K562 (cell line): ENCODE measurements around the gene MYMX. TPM values are rescaled to one million over a fixed set of nuclear protein-coding genes. Genes with fewer than 3 reads are reported as not detected.

ENCODE experiments used
- COPS2 ChIP-seq: fragments of 450-650 bp; conservative IDR thresholded peaks from 2 replicates; pipeline ENCODE4 v1.6.1; 2016; ENCODE audit warnings: mild to moderate bottlenecking, moderate library complexity
- DNMT1 ChIP-seq: fragments of 450-650 bp; IDR thresholded peaks from 2 replicates; pipeline ENCODE4 v1.6.1; 2016; ENCODE audit warnings: antibody characterized with exemption, mild to moderate bottlenecking
- EGR1 ChIP-seq: fragments of 450-650 bp; conservative IDR thresholded peaks from 2 replicates; pipeline ENCODE4 v1.6.1; 2017; ENCODE audit warnings: mild to moderate bottlenecking
- ELF2 ChIP-seq: fragments of 250-450 bp; sonication (Bioruptor Pico); IDR thresholded peaks from 2 replicates; pipeline ENCODE4 v1.5.0; 2021; ENCODE audit warnings: mild to moderate bottlenecking
- ETV1 ChIP-seq: fragments of 450-650 bp; conservative IDR thresholded peaks from 2 replicates; pipeline ENCODE4 v1.6.1; 2016; ENCODE audit warnings: missing genetic modification characterization, control low read depth, low read depth, missing compliant biosample characterization
- ETV5 ChIP-seq: sonication (generic); formaldehyde crosslinking; IDR thresholded peaks from 2 replicates; pipeline ENCODE4 v1.4.0; 2020; ENCODE audit warnings: low read depth, mild to moderate bottlenecking, missing genetic modification reagents
- HNRNPL ChIP-seq: fragments of 200-400 bp; formaldehyde crosslinking; IDR thresholded peaks from 2 replicates; pipeline ENCODE4 v1.6.1; 2017; ENCODE audit warnings: low read depth, mild to moderate bottlenecking, low read length
- NELFE ChIP-seq: IDR thresholded peaks from 2 replicates; pipeline ENCODE4 v1.6.1; 2011; ENCODE audit warnings: mild to moderate bottlenecking; ENCODE audit not compliant: insufficient read depth, insufficient read length
- NRF1 ChIP-seq, 2 experiments: fragments of 450-650 bp; IDR thresholded peaks in 1 of 2; conservative IDR thresholded peaks in 1 of 2; 2 replicates each; pipeline ENCODE4 v1.6.1; 2014; ENCODE audit warnings: mild to moderate bottlenecking in 2 of 2
- PHF21A ChIP-seq: fragments of 450-650 bp; IDR thresholded peaks from 2 replicates; pipeline ENCODE4 v1.6.1; 2017; ENCODE audit warnings: low read depth, borderline replicate concordance
- PRPF4 ChIP-seq: fragments of 200-400 bp; formaldehyde crosslinking; IDR thresholded peaks from one replicate; pipeline ENCODE4 v1.6.1; 2017; ENCODE audit warnings: low read length, low read depth, mild to moderate bottlenecking; ENCODE audit not compliant: insufficient read depth, poor library complexity, severe bottlenecking
- SIRT6 ChIP-seq: IDR thresholded peaks from one replicate; pipeline ENCODE4 v1.6.1; 2012; ENCODE audit warnings: low read depth, mild to moderate bottlenecking, control low read depth, inconsistent platforms, low read length, moderate library complexity
- TAF1 ChIP-seq: IDR thresholded peaks from 2 replicates; pipeline ENCODE4 v1.6.1; 2011; ENCODE audit warnings: mild to moderate bottlenecking, low read length, moderate library complexity; ENCODE audit not compliant: insufficient read depth, control insufficient read depth, severe bottlenecking; ENCODE audit errors: extremely low read depth
- ZNF184 ChIP-seq: sonication (generic); formaldehyde crosslinking; IDR thresholded peaks from 2 replicates; pipeline ENCODE4 v1.5.0; 2020; ENCODE audit warnings: missing genetic modification reagents
- ZNF23 ChIP-seq: fragments of 250-450 bp; sonication (Bioruptor Pico); IDR thresholded peaks from 2 replicates; pipeline ENCODE4 v1.4.0; 2020; ENCODE audit warnings: mild to moderate bottlenecking
- ZNF263 ChIP-seq: sonication (generic); formaldehyde crosslinking; IDR thresholded peaks from 2 replicates; pipeline ENCODE4 v1.8.0; 2022; ENCODE audit warnings: mild to moderate bottlenecking, missing genetic modification reagents, borderline replicate concordance
- ZNF551 ChIP-seq: fragments of 250-450 bp; sonication (Bioruptor Pico); IDR thresholded peaks from 2 replicates; pipeline ENCODE4 v1.5.0; 2021; ENCODE audit warnings: mild to moderate bottlenecking, moderate library complexity
- polyA plus RNA-seq, 8 experiments: library from polyadenylated mRNA; depleted of rRNA in 4 of 8; stranded (reverse) in 5 of 8; unstranded in 3 of 8; fragments of >200 nt; fragmentation: Nextera tagmentation in 2 of 8; fragmentation: Illumina TruSeq in 1 of 8; extraction: Ambion mirVana in 2 of 8; extraction: Trizol in 1 of 8; gene quantifications; 2 replicates each; pipeline versions ENCODE4 v1.2.1 to v1.2.3, GENCODE V29; 2011 to 2014; ENCODE audit warnings: inconsistent platforms in 1 of 8, missing spikeins in 1 of 8
- total RNA-seq, 7 experiments: library from RNA; depleted of rRNA in 6 of 7; stranded (reverse); fragments of >200 nt in 6 of 7; fragmentation: Illumina TruSeq in 2 of 7; extraction: Trizol in 2 of 7; gene quantifications; 2 replicates each; pipeline versions ENCODE4 v1.2.1 to v1.2.3, GENCODE V29; 2011 to 2021; ENCODE audit warnings: low replicate concordance in 1 of 7
- TF ChIP-seq, protein P1 (sequence below): sonication (generic); formaldehyde crosslinking; IDR thresholded peaks from 2 replicates; pipeline ENCODE4 v1.8.1; 2023; ENCODE audit warnings: mild to moderate bottlenecking, missing genetic modification reagents
- TF ChIP-seq, protein P2 (sequence below): fragments of 450-650 bp; IDR thresholded peaks from 2 replicates; pipeline ENCODE4 v1.6.1; 2016; ENCODE audit warnings: low read depth

The MYMX gene
- total and polyA plus RNA-seq, 9 of the 15 experiments (the other 6 are each of a cell fraction or from before 2014, with no cell fraction given): 0.12 TPM; not detected in 8

DNA sequence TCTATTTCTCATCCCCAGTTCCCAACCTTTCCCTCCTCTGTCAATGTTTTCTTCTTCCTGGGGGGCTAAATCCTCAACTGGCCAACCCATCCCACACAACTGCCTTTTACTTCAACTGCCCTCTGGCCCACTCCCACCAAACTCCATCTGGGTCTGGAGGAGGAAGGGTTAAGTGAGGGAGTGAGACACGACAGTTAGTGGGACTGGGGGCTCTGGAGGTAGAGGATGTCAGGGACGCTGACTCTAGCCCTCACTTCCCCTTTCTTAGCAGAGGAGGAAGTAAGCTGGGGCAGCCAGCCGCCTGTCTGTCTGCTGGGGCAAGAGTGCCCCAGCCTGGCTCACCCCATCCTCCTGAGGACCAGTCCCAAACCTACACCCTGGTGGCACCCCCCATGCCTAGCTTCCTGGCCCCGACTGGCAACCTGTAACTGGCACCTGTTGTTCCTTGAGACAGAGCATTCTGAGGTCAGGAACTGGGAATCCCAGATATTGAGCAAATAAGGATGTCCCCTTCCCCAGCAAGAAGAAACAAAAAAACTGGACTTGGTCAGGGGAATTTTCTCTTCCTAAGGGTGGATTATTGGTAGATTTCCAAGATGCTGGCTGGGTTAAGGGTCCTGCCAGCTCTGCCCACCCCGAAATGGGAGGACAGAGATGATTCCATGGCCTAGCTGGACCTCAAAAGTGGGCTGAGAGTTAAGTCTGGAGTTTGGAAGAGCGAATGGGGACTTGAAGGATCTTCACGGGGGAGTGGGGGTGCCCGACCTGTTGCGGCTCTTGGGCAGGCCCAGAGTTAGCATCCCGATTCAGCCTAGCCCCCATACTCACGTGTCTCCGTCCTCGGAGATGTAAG, 47.7 kb downstream of the MYMX start (continued):
- TF ChIP-seq ETV5 (0 out of 2 replicates have a peak, but pooled peaks have one; percentile 57), ETV1 (tag) (0 out of 2 replicates have a peak, but pooled peaks have one; percentile 33), COPS2 (no peak), EGR1 (no peak), PHF21A (no peak; the same call in 1 of the 2 replicates), ZNF184 (CRISPR knock-in tag) (no peak), ZNF23 (CRISPR knock-in tag) (no peak), TAF1 (peak; percentile 19), ZNF263 (CRISPR knock-in tag) (peak; percentile 15; the same call in 1 of the 2 replicates), ELF2 (CRISPR knock-in tag) (no peak), NRF1 (conservative IDR thresholded peaks at IDR 0.05 in 1 of 2, IDR thresholded peaks at IDR 0.05 in 1 of 2) (no peak; a peak in 1 of 4 replicates), SIRT6 (no peak), NELFE (no peak), DNMT1 (no peak), ZNF551 (CRISPR knock-in tag) (no peak), HNRNPL (no peak), PRPF4 (no peak)
- TF ChIP-seq, protein P1, sequence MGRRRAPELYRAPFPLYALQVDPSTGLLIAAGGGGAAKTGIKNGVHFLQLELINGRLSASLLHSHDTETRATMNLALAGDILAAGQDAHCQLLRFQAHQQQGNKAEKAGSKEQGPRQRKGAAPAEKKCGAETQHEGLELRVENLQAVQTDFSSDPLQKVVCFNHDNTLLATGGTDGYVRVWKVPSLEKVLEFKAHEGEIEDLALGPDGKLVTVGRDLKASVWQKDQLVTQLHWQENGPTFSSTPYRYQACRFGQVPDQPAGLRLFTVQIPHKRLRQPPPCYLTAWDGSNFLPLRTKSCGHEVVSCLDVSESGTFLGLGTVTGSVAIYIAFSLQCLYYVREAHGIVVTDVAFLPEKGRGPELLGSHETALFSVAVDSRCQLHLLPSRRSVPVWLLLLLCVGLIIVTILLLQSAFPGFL (CRISPR knock-in tag): no peak
- TF ChIP-seq, protein P2, sequence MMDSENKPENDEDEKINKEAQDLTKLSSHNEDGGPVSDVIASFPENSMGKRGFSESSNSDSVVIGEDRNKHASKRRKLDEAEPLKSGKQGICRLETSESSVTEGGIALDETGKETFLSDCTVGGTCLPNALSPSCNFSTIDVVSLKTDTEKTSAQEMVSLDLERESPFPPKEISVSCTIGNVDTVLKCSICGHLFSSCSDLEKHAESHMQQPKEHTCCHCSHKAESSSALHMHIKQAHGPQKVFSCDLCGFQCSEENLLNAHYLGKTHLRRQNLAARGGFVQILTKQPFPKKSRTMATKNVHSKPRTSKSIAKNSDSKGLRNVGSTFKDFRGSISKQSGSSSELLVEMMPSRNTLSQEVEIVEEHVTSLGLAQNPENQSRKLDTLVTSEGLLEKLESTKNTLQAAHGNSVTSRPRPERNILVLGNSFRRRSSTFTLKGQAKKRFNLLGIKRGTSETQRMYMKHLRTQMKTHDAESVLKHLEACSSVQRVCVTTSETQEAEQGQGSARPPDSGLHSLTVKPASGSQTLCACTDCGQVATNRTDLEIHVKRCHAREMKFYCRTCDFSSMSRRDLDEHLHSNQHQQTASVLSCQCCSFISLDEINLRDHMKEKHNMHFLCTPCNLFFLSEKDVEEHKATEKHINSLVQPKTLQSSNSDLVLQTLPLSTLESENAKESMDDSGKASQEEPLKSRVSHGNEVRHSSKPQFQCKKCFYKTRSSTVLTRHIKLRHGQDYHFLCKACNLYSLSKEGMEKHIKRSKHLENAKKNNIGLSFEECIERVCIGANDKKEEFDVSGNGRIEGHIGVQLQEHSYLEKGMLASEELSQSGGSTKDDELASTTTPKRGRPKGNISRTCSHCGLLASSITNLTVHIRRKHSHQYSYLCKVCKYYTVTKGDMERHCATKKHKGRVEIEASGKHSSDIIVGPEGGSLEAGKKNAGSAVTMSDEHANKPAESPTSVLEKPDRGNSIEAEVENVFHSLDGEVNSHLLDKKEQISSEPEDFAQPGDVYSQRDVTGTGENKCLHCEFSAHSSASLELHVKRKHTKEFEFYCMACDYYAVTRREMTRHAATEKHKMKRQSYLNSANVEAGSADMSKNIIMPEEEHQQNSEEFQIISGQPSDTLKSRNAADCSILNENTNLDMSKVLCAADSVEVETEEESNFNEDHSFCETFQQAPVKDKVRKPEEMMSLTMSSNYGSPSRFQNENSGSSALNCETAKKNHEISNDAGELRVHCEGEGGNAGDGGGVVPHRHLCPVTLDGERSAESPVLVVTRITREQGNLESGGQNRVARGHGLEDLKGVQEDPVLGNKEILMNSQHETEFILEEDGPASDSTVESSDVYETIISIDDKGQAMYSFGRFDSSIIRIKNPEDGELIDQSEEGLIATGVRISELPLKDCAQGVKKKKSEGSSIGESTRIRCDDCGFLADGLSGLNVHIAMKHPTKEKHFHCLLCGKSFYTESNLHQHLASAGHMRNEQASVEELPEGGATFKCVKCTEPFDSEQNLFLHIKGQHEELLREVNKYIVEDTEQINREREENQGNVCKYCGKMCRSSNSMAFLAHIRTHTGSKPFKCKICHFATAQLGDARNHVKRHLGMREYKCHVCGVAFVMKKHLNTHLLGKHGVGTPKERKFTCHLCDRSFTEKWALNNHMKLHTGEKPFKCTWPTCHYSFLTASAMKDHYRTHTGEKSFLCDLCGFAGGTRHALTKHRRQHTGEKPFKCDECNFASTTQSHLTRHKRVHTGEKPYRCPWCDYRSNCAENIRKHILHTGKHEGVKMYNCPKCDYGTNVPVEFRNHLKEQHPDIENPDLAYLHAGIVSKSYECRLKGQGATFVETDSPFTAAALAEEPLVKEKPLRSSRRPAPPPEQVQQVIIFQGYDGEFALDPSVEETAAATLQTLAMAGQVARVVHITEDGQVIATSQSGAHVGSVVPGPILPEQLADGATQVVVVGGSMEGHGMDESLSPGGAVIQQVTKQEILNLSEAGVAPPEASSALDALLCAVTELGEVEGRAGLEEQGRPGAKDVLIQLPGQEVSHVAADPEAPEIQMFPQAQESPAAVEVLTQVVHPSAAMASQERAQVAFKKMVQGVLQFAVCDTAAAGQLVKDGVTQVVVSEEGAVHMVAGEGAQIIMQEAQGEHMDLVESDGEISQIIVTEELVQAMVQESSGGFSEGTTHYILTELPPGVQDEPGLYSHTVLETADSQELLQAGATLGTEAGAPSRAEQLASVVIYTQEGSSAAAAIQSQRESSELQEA: no peak
